HG03108 (cell line): ENCODE data around the gene WAC.
"Not testable (repeated sequence)": the region's sequence is repeated elsewhere in the genome, so short reads cannot be mapped to it uniquely, and the experiment has no call there.

Experiments
- ATAC-seq: cut with Tn5 transposase; IDR thresholded peaks from one replicate; pipeline ENCODE4 v1.9.1; 2021; ENCODE audit warnings: moderate library complexity; ENCODE audit not compliant: unreplicated experiment

Gene WAC

GRCh38 chr10:28532337-28533185 lies at the start of gene WAC:
Gene WAC (plus strand): TSS chr10:28533118. CDS start chr10:28533580, 462 bp downstream.
- ATAC-seq = peak; percentile 87

GRCh38 chr10:28489206-28489605 lies 43.7 kb upstream of the WAC start:
- no peak for ATAC-seq

- ATAC-seq = not testable (repeated sequence)
Observed at GRCh38 chr10:28490256-28490865, 42.6 kb upstream of the WAC start.

GRCh38 chr10:28492116-28492920 lies 40.6 kb upstream of the WAC start:
- no peak for ATAC-seq

- no peak for ATAC-seq
Observed at GRCh38 chr10:28494420-28494819, 38.5 kb upstream of the WAC start.

- no peak for ATAC-seq
Observed at GRCh38 chr10:28495084-28495483, 37.8 kb upstream of the WAC start.

- ATAC-seq = no peak
Observed at GRCh38 chr10:28496017-28496416, 36.9 kb upstream of the WAC start.

GRCh38 chr10:28496481-28496961 lies 36.4 kb upstream of the WAC start:
- no peak for ATAC-seq

- no peak for ATAC-seq
Observed at GRCh38 chr10:28497313-28498126, 35.4 kb upstream of the WAC start.

GRCh38 chr10:28500203-28500602 lies 32.7 kb upstream of the WAC start:
- ATAC-seq = not testable (repeated sequence)

GRCh38 chr10:28503114-28503513 lies 29.8 kb upstream of the WAC start:
- ATAC-seq = no peak

- no peak for ATAC-seq
Observed at GRCh38 chr10:28505359-28505959, 27.5 kb upstream of the WAC start.

- ATAC-seq = no peak
Observed at GRCh38 chr10:28508304-28508925, 24.5 kb upstream of the WAC start.

GRCh38 chr10:28509286-28509685 lies 23.6 kb upstream of the WAC start:
- no peak for ATAC-seq

- no peak for ATAC-seq
Observed at GRCh38 chr10:28514648-28515047, 18.3 kb upstream of the WAC start.

GRCh38 chr10:28520346-28520745 lies 12.6 kb upstream of the WAC start:
- no peak for ATAC-seq

GRCh38 chr10:28520828-28521227 lies 12.1 kb upstream of the WAC start:
- not testable (repeated sequence) for ATAC-seq

- not testable (repeated sequence) for ATAC-seq
Observed at GRCh38 chr10:28521961-28522360, 11.0 kb upstream of the WAC start.

GRCh38 chr10:28523725-28524252 lies 9.1 kb upstream of the WAC start:
- ATAC-seq = no peak
